HG02798 (cell line): ENCODE results near the gene SLC44A3.

Experiments
- ATAC-seq: cut with Tn5 transposase; IDR thresholded peaks from one replicate; pipeline ENCODE4 v1.9.1; 2021; ENCODE audit warnings: mild to moderate bottlenecking; ENCODE audit not compliant: unreplicated experiment, poor library complexity

The SLC44A3 gene

GRCh38 chr1:94819945-94820746 is at the start of gene SLC44A3:
SLC44A3 (plus strand) TSS chr1:94820357; CDS start chr1:94820452, 95 bp downstream.
- peak; percentile 57 for ATAC-seq

GRCh38 chr1:94772230-94772641 is 47.9 kb upstream of the SLC44A3 start:
- ATAC-seq: no peak

- no peak for ATAC-seq
These were observed 47.3 kb upstream of the SLC44A3 start for GRCh38 chr1:94772845-94773244.

- no peak for ATAC-seq
These were observed 46.8 kb upstream of the SLC44A3 start for GRCh38 chr1:94773296-94773809.

GRCh38 chr1:94773931-94774422 is 46.2 kb upstream of the SLC44A3 start:
- no peak for ATAC-seq

GRCh38 chr1:94776474-94776873 is 43.7 kb upstream of the SLC44A3 start:
- no peak for ATAC-seq

- ATAC-seq: no peak
These were observed 42.9 kb upstream of the SLC44A3 start for GRCh38 chr1:94777281-94777680.

- no peak for ATAC-seq
These were observed 41.3 kb upstream of the SLC44A3 start for GRCh38 chr1:94778808-94779207.

- no peak for ATAC-seq
These were observed 36.6 kb upstream of the SLC44A3 start for GRCh38 chr1:94783342-94784189.

- ATAC-seq: no peak
These were observed 36.0 kb upstream of the SLC44A3 start for GRCh38 chr1:94784190-94784515.

GRCh38 chr1:94787691-94788090 is 32.5 kb upstream of the SLC44A3 start:
- no peak for ATAC-seq

- no peak for ATAC-seq
These were observed 29.9 kb upstream of the SLC44A3 start for GRCh38 chr1:94790246-94790645.

- ATAC-seq: no peak
These were observed 29.5 kb upstream of the SLC44A3 start for GRCh38 chr1:94790670-94791069.

GRCh38 chr1:94792473-94793295 is 27.5 kb upstream of the SLC44A3 start:
- ATAC-seq: peak; percentile 99

- no peak for ATAC-seq
These were observed 26.9 kb upstream of the SLC44A3 start for GRCh38 chr1:94793296-94793656.

GRCh38 chr1:94795434-94795833 is 24.7 kb upstream of the SLC44A3 start:
- no peak for ATAC-seq

- ATAC-seq: no peak
These were observed 23.9 kb upstream of the SLC44A3 start for GRCh38 chr1:94796266-94796665.

GRCh38 chr1:94797291-94797690 is 22.9 kb upstream of the SLC44A3 start:
- no peak for ATAC-seq

GRCh38 chr1:94798054-94798453 is 22.1 kb upstream of the SLC44A3 start:
- no peak for ATAC-seq

- no peak for ATAC-seq
These were observed 21.7 kb upstream of the SLC44A3 start for GRCh38 chr1:94798462-94798861.
